Brain microvascular endothelial cell (primary cell): Measurements from ENCODE around the gene MAML2.

Experiments
- DNase-seq: peaks from one replicate; pipeline ENCODE4 v3.0.0-alpha.2; 2020
- H3K27ac ChIP-seq: fragments of 250-450 bp; sonication (Bioruptor Pico); 2 replicates; pipeline ENCODE4 v1.5.1; 2020; ENCODE audit warnings: mild to moderate bottlenecking, moderate library complexity
- H3K27me3 ChIP-seq: fragments of 250-450 bp; sonication (Bioruptor Pico); replicated peaks from 2 replicates; pipeline ENCODE4 v1.5.1; 2020; ENCODE audit warnings: mild to moderate bottlenecking
- H3K36me3 ChIP-seq: fragments of 250-450 bp; sonication (Bioruptor Pico); replicated peaks from 2 replicates; pipeline ENCODE4 v1.5.1; 2020; ENCODE audit warnings: mild to moderate bottlenecking
- H3K4me3 ChIP-seq: 2 replicates; pipeline ENCODE4 v1.5.1; 2011; ENCODE audit warnings: low read depth, mild to moderate bottlenecking, control low read depth, low read length, moderate library complexity
- in situ Hi-C: cut with HindIII; loops from 2 replicates; pipeline ENCODE4 v1.10.0; 2017; ENCODE audit warnings: low sequenced_read_pairs, low pct_ligation_motif_present
- TF ChIP-seq, protein P1 (sequence below): IDR thresholded peaks from 2 replicates; pipeline ENCODE4 v1.5.1; 2011; ENCODE audit warnings: low read depth, mild to moderate bottlenecking, moderate library complexity, low read length, control low read depth, inconsistent platforms; ENCODE audit errors: missing control alignments

Gene MAML2

DNA sequence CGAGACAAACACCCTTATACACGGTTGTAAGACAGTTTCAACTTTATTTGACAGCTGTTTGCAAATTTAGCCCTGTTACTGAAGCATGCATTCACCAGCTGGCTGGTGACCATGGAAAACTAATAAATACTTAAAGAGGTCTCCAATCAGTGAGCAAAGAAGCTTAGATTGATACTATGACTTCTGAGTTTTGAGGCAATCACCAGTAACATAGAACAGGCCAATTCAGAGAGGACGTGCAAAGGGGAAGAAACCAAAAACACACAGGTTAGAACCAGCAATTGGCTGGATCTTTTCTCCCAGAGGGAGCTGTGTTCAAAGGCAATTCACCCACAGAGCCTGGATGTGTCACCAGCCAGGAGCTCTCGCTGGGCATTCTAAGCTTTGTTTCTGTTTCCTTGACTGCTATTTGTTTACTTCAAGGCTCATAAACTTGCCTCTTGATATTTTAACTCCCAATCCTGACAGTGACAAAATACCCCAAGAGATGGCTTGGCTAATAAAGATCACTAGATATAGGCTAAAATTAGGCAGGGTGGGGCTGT lies 305.5 kb downstream of the MAML2 start:
- DNase-seq: peak; percentile 62
- H3K27me3 ChIP-seq: no peaks in the 10 kb centered on the region
- H3K4me3 ChIP-seq: no peak overlapping the region
- H3K27ac ChIP-seq: no peak overlapping the region
- H3K36me3 ChIP-seq: no peaks in the 10 kb centered on the region
- TF ChIP-seq, protein P1, sequence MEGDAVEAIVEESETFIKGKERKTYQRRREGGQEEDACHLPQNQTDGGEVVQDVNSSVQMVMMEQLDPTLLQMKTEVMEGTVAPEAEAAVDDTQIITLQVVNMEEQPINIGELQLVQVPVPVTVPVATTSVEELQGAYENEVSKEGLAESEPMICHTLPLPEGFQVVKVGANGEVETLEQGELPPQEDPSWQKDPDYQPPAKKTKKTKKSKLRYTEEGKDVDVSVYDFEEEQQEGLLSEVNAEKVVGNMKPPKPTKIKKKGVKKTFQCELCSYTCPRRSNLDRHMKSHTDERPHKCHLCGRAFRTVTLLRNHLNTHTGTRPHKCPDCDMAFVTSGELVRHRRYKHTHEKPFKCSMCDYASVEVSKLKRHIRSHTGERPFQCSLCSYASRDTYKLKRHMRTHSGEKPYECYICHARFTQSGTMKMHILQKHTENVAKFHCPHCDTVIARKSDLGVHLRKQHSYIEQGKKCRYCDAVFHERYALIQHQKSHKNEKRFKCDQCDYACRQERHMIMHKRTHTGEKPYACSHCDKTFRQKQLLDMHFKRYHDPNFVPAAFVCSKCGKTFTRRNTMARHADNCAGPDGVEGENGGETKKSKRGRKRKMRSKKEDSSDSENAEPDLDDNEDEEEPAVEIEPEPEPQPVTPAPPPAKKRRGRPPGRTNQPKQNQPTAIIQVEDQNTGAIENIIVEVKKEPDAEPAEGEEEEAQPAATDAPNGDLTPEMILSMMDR: peak; percentile 9
- in situ Hi-C loops: no loop called here

DNA sequence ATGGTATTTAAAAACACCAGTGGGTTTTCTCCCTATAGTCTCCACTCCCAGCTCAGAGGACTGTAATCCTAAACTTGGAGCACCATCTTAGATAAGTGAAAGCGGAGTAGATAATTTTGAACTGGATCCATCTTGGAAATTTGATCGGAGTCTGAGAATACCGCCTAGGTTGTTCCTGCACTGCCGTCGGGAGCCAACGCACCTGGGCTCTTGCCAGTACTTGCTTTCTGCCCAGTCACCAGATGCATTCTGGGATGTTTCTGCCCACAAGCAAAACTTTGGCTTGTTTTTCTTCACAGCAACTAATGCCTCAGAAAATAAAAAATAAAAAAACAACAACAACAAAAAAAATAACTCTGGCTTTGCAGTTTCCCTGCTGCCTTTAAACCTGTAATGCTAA lies 306.1 kb downstream of the MAML2 start:
- in situ Hi-C loops: no loop called here
- DNase-seq: no peak
- TF ChIP-seq, protein P1: no peak
- H3K4me3 ChIP-seq: no peak overlapping the region
- no peaks in the 10 kb centered on the region for H3K36me3 ChIP-seq
- H3K27ac ChIP-seq: no peak overlapping the region
- no peaks in the 10 kb centered on the region for H3K27me3 ChIP-seq

DNA sequence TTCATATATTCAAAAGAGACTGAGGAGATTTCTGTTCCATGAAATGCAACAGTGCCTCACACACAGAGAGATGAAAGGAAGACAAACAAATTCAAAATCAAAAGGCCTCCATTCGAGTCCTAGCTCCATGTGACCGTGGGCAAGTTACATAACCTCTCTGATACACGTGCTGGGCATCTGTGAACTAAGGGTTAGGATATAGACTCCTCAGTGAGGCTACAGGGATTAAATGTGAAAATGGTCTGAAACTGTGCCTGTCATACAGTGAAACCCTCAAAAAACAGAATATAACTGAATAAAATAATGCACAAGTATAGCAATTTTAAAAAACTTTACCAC lies 307.3 kb downstream of the MAML2 start:
- no peak for DNase-seq
- in situ Hi-C loops: no loop called here
- H3K27ac ChIP-seq: no peak overlapping the region
- no peaks in the 10 kb centered on the region for H3K36me3 ChIP-seq
- H3K27me3 ChIP-seq: no peaks in the 10 kb centered on the region
- no peak overlapping the region for H3K4me3 ChIP-seq
- TF ChIP-seq, protein P1: no peak

DNA sequence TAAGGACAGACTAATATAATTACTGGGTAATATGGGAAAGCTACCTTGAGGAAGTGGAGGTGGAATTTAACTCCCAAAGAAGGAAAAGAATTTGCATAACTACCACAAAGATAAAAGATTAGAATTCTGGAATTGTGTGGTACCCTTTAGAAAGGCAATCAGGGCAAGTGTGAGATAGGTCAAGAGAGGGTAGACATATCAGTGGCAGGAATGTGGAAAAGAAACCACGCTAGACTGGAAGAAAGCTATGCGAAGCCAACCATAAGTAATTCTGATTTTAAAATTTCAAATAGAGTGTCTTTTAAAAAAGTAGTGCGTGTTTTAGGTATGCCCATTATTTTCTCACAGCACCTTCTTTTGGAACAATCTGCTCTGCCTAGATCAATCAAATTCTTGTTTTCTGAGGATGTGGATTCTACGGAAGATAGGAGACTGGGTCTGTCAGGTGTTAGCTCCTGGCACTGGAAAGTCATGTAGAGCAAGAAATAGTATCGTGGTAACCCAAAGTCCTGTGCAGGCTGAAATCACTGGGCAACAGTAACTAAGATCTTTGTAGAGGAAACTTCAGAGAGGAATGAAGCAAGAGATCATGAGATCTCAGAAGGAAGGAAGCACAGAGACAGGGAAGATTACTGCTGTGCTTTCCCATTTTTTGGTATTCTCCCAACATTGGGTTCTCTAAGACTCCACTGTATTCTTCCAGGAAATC lies 307.8 kb downstream of the MAML2 start:
- H3K27ac ChIP-seq: no peak overlapping the region
- TF ChIP-seq, protein P1: no peak
- no peaks in the 10 kb centered on the region for H3K36me3 ChIP-seq
- H3K27me3 ChIP-seq: no peaks in the 10 kb centered on the region
- H3K4me3 ChIP-seq: no peak overlapping the region
- in situ Hi-C loops: no loop called here
- DNase-seq: no peak

DNA sequence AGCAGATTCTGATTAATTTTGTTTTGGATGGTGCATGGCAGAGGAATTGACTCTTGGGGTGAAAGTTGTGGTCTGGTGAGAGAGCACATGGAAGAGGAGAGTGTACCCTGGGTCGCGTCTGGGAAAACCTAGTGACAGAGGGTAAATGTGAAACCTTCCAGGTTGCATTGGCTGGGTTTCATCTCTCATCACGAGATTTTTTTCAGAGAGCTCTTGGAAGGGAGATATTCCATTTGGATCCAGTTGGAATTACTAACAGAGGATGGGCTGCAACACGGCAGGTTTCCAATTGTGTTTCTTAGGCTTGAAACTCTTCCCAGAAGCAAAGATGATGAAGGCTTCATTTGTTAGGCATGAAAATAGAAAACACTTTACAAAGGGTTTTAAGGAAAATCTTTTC lies 309.4 kb downstream of the MAML2 start:
- H3K4me3 ChIP-seq: no peak overlapping the region
- no peaks in the 10 kb centered on the region for H3K27me3 ChIP-seq
- in situ Hi-C loops: no loop called here
- H3K27ac ChIP-seq: peak overlapping the region; percentile 27
- TF ChIP-seq, protein P1: no peak
- H3K36me3 ChIP-seq: no peaks in the 10 kb centered on the region
- DNase-seq: no peak

DNA sequence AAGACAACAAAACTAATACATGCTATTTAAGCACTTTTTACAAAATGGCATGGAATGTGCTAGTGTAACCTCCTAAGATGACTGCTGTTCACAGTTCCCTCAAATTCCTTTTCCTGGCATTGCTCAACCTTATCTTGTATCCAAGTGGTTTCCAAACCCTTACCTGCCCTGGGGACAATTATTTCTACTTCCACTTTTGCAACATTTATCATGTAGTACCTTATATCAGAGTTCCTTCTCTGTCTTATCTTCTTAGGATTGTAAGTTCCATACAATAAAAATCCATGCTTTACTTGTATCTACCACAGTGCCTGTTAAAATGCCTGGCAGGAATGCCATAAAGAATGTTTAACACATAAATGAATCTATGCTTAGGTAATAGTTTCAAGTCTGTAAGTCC lies 309.9 kb downstream of the MAML2 start:
- no peak overlapping the region for H3K4me3 ChIP-seq
- H3K36me3 ChIP-seq: no peaks in the 10 kb centered on the region
- H3K27ac ChIP-seq: no peak overlapping the region
- in situ Hi-C loops: no loop called here
- H3K27me3 ChIP-seq: no peaks in the 10 kb centered on the region
- TF ChIP-seq, protein P1: no peak
- no peak for DNase-seq
